ENCODE results near the gene CPM. TPM values are rescaled to one million over a fixed set of nuclear protein-coding genes. Genes with fewer than 3 reads are reported as not detected.
A peak's percentile ranks its signal among the peaks of the same experiment; 100 is the strongest.

Gene CPM
- total RNA-seq: under 1 TPM; 0.34 to 0.58 TPM

DNA sequence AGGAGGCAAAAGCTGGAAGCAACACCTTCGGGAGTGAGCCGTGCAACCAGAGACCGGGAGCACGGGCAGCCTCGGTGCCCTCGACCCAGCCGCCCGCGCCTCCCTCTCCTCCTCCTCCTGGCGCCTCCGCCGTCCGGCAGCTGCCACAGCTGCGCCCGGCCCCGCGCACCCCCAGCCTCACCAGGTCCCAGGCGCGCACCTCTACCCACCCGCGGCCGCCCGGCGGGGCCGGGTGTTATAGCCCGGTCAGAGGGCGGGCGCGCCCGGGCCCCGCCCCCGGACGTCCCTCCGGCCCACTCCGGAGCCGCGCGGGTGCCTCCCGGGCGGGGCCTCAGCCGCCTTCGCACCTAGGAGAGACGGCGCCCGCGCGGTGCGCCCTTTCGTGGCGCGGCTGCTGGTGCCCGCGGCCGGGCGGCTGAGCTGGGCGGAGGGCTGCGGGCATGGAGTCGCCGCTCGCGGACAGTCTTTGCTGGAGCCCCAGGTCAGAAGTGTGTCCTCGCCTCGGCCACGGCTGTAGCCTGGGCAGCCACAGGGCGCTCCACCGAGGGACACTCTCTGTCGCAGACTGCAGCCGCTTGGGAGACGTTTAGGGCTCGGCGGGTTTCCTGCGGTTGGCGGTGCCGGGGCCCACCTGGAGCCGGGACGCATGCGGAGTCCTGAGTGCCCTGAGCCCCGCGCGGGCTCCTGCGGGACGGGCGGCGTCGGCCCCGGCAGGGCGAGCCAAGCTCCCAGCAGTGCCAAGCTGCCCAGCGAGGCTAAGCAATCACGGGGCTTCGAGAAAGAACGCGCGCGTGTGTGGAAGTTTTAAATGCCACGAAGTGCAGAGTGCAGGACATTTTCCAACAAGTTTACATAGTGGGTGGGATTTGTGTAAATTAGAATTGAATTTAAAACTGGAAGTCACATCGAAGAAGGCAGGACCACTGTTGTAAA lies at the start of gene CPM:
CPM (minus strand) TSS at position 211 of the 933 bp plus-strand sequence. CDS start 334 bp downstream, outside the sequence.
- ChIA-PET CTCF (interaction anchor here (0.8 to 1.0 kb wide), 2 partner anchors 8 to 137 kb away, joined by 3 read pairs; no protein-coding TSS in a partner anchor), POLR2A (interaction anchor here (0.6 kb wide), 1 partner anchor 309 kb away, joined by 3 read pairs; no protein-coding TSS in a partner anchor)
- Mint-ChIP-seq H3K4me1 (ENCODE audit: low read depth) (peaks cover 13% of the 10 kb centered on the region), H3K27me3 (ENCODE audit: low read depth) (peaks cover 33% of the 10 kb centered on the region), H3K9me3 (ENCODE audit: insufficient read depth) (no peaks in the 10 kb centered on the region), H3K27ac (no peak within 1 kb of the TSS), H3K4me3 (peak within 1 kb of the TSS; percentile 72), H3K36me3 (ENCODE audit: low read depth) (no peaks in the 10 kb centered on the region)
- ATAC-seq: peak; percentile 99
- DNase-seq: peak; percentile 73

DNA sequence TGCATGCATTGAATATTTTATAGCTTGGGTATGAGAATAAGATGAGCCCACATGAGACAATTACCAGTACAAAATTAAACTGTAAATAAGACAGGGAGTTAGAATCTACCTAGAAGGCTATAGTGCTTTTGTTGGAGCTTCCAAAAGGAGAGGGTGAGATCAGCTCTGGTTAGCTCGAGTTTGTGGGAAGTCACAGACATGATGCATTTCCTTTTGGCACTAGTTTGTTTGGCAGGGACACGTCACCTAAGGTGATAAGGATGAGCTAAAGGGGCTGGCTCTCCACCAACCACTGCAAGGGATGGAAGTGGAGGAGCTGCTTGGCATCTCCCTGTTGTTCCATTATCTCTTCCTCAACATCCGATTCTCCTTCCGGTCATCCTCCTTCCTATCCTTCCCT lies 48.5 kb upstream of the CPM start:
- ATAC-seq: no peak
- Mint-ChIP-seq H3K4me1 (ENCODE audit: low read depth) (peaks cover 9% of the 10 kb centered on the region), H3K27ac (no peak overlapping the region), H3K36me3 (ENCODE audit: low read depth) (peaks cover 3% of the 10 kb centered on the region), H3K9me3 (ENCODE audit: insufficient read depth) (peaks cover 6% of the 10 kb centered on the region), H3K27me3 (ENCODE audit: low read depth) (no peaks in the 10 kb centered on the region), H3K4me3 (no peak overlapping the region)
- ChIA-PET CTCF (interaction anchor here (1.3 to 2.1 kb wide), 2 partner anchors 8 to 15 kb away, joined by 4 to 5 read pairs; no protein-coding TSS in a partner anchor), POLR2A (no interaction called here)
- DNase-seq: no peak

DNA sequence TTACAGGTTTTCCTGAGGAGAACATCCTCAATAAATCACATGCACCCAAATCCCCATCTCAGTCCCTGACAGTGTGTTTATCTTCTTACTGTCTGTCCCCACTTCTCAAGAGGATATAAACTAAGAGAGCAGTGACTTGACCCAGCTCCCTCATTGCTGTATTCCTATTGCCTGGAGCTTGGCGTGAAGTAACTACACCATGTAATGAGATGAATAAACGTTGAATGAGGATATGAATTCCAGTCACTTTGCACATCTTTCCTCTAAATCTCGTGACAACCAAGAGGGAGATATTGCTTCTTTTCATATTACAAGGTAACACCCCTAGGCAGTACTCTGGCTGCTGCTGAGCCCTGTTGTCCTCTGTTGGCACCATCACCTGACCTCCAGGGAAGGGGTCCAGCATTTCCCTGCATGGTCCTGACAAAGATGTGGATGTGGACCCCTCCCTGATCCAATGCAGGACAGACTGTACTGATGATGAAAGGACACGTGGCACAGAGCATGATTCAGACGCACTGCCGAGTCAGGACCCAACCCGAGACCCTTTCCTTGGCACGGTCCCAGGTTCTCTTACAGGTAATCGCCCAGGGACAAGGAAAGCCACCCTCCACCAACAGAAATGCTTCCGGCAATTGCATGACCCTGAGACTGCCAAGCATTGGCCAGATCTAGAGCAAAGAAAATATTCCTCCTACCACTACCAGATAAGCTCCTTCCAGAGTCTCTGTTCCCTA lies 47.7 kb upstream of the CPM start:
- no peaks in the 10 kb centered on the region for H3K27me3 Mint-ChIP-seq (ENCODE audit: low read depth)
- DNase-seq (no peak), ATAC-seq (no peak)
- H3K36me3 Mint-ChIP-seq (ENCODE audit: low read depth): peaks cover 3% of the 10 kb centered on the region
- CTCF ChIA-PET: interaction anchor here (1.3 to 2.1 kb wide), 2 partner anchors 9 to 14 kb away, joined by 4 to 5 read pairs; no protein-coding TSS in a partner anchor
- no peak overlapping the region for H3K27ac Mint-ChIP-seq
- H3K4me1 Mint-ChIP-seq (ENCODE audit: low read depth): peaks cover 9% of the 10 kb centered on the region
- H3K9me3 Mint-ChIP-seq (ENCODE audit: insufficient read depth): peaks cover 6% of the 10 kb centered on the region
- no peak overlapping the region for H3K4me3 Mint-ChIP-seq
- POLR2A ChIA-PET: no interaction called here

DNA sequence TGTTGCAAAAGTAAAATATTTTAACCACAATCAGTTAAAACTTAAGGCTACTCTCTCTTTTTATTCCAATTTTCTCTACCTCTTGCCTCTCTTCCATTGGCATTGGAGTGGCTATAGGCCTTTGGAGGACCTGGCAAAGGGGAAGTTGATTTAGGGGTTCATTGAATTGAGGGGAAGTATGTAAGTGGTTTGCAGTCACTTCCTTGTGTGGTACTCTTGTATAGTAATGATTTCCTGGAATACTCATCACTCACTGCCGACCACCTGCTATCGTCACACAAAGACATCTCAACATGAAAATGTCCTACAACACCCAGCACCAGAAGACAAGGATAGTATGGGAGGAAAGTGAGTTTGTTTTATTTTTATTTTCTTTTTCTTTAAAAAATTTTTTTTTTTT lies 45.7 kb upstream of the CPM start:
- Mint-ChIP-seq H3K9me3 (ENCODE audit: insufficient read depth) (peaks cover 6% of the 10 kb centered on the region), H3K36me3 (ENCODE audit: low read depth) (peaks cover 3% of the 10 kb centered on the region), H3K4me1 (ENCODE audit: low read depth) (peaks cover 9% of the 10 kb centered on the region), H3K27me3 (ENCODE audit: low read depth) (no peaks in the 10 kb centered on the region), H3K27ac (peak overlapping the region; percentile 3), H3K4me3 (no peak overlapping the region)
- DNase-seq (no peak), ATAC-seq (no peak)
- POLR2A ChIA-PET: no interaction called here
- CTCF ChIA-PET: no interaction called here

DNA sequence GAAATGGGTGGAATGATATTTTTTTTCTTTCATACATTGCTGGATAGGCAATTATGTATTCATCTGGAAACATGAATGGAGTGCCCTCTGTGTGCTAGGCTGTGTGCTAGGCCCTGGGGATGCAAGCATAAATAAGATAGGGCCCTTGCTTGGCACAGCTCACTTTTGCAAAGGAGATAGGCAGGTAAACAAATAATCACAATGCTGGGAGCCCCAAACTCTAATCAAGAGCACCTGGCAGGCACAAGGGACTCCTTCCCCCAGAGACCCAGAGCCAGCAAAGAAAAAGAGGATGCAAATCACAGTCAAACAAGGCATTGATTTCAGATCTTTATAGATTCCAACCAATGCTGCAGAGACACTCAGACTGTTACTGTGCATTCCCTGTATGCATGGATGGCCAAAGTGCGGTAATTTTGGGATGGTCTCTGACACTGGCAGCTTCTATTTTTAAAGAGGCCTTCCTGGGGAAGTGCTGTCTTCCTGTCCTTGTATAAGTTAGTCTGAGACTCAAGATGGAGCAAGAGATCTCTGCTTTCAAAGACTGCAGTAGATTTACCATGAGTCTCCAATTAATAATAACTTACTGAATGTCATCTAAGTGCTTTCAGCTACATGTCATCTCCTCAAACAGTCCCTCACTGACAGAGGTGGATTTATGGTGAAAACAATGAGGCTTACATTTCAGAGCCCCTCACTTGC lies 45.1 kb upstream of the CPM start:
- DNase-seq: no peak
- ChIA-PET POLR2A (no interaction called here), CTCF (no interaction called here)
- H3K27ac Mint-ChIP-seq: no peak overlapping the region
- H3K4me3 Mint-ChIP-seq: no peak overlapping the region
- no peak for ATAC-seq
- peaks cover 9% of the 10 kb centered on the region for H3K4me1 Mint-ChIP-seq (ENCODE audit: low read depth)
- H3K27me3 Mint-ChIP-seq (ENCODE audit: low read depth): no peaks in the 10 kb centered on the region
- peaks cover under 1% of the 10 kb centered on the region for H3K9me3 Mint-ChIP-seq (ENCODE audit: insufficient read depth)
- peaks cover 3% of the 10 kb centered on the region for H3K36me3 Mint-ChIP-seq (ENCODE audit: low read depth)

GRCh38 chr12:68977335-68977734 lies 44.4 kb upstream of the CPM start:
- H3K4me1 Mint-ChIP-seq (ENCODE audit: low read depth): peaks cover 9% of the 10 kb centered on the region
- H3K4me3 Mint-ChIP-seq: no peak overlapping the region
- DNase-seq: no peak
- no peaks in the 10 kb centered on the region for H3K27me3 Mint-ChIP-seq (ENCODE audit: low read depth)
- ATAC-seq: no peak
- POLR2A ChIA-PET: no interaction called here
- H3K9me3 Mint-ChIP-seq (ENCODE audit: insufficient read depth): no peaks in the 10 kb centered on the region
- CTCF ChIA-PET: no interaction called here
- H3K27ac Mint-ChIP-seq: no peak overlapping the region
- peaks cover 3% of the 10 kb centered on the region for H3K36me3 Mint-ChIP-seq (ENCODE audit: low read depth)

DNA sequence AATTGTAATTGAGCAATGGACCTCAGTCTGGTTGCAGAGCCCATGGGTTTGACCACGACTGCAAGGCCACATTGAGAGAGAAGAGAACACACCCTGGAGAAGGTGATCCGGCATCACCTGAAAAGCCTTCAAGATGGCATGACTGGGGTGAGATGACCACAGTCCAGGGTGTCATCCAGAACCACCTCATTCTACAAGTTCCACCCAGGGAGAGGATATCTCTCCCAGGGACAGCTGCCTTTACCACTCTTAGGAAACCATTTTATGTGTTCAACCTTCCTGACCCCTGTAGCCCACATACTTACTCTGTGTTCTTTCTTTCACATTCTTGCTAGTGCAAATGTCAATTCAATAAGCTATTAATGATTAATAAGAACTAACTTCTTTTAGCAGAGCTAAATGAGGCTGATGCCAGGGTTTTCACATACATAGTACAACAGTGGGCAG lies 43.4 kb upstream of the CPM start:
- H3K9me3 Mint-ChIP-seq (ENCODE audit: insufficient read depth): no peaks in the 10 kb centered on the region
- peaks cover 9% of the 10 kb centered on the region for H3K4me1 Mint-ChIP-seq (ENCODE audit: low read depth)
- H3K27me3 Mint-ChIP-seq (ENCODE audit: low read depth): no peaks in the 10 kb centered on the region
- H3K4me3 Mint-ChIP-seq: no peak overlapping the region
- H3K27ac Mint-ChIP-seq: no peak overlapping the region
- DNase-seq: no peak
- ATAC-seq: no peak
- ChIA-PET CTCF (no interaction called here), POLR2A (interaction anchor here (0.5 kb wide), 1 partner anchor 9 kb away, joined by 4 read pairs; no protein-coding TSS in a partner anchor)
- H3K36me3 Mint-ChIP-seq (ENCODE audit: low read depth): peaks cover 3% of the 10 kb centered on the region

- ATAC-seq: no peak
- no peak for DNase-seq
- Mint-ChIP-seq H3K27me3 (ENCODE audit: low read depth) (no peaks in the 10 kb centered on the region), H3K9me3 (ENCODE audit: insufficient read depth) (no peaks in the 10 kb centered on the region), H3K4me3 (no peak overlapping the region), H3K36me3 (ENCODE audit: low read depth) (peaks cover 3% of the 10 kb centered on the region), H3K27ac (no peak overlapping the region), H3K4me1 (ENCODE audit: low read depth) (peaks cover 9% of the 10 kb centered on the region)
- ChIA-PET CTCF (no interaction called here), POLR2A (no interaction called here)
Observed at GRCh38 chr12:68975811-68976210, 42.8 kb upstream of the CPM start.

GRCh38 chr12:68972595-68972994 lies 39.6 kb upstream of the CPM start:
- DNase-seq (no peak), ATAC-seq (no peak)
- ChIA-PET POLR2A (no interaction called here), CTCF (no interaction called here)
- H3K36me3 Mint-ChIP-seq (ENCODE audit: low read depth): no peaks in the 10 kb centered on the region
- no peaks in the 10 kb centered on the region for H3K9me3 Mint-ChIP-seq (ENCODE audit: insufficient read depth)
- H3K27ac Mint-ChIP-seq: no peak overlapping the region
- no peaks in the 10 kb centered on the region for H3K4me1 Mint-ChIP-seq (ENCODE audit: low read depth)
- H3K4me3 Mint-ChIP-seq: no peak overlapping the region
- no peaks in the 10 kb centered on the region for H3K27me3 Mint-ChIP-seq (ENCODE audit: low read depth)

- ChIA-PET POLR2A (no interaction called here), CTCF (interaction anchor here (0.6 kb wide), 1 partner anchor 46 kb away, joined by 3 read pairs; no protein-coding TSS in a partner anchor)
Observed at GRCh38 chr12:68971404-68971803, 38.4 kb upstream of the CPM start.

GRCh38 chr12:68970951-68971350 lies 38.0 kb upstream of the CPM start:
- POLR2A ChIA-PET: no interaction called here
- Mint-ChIP-seq H3K27me3 (ENCODE audit: low read depth) (no peaks in the 10 kb centered on the region), H3K9me3 (ENCODE audit: insufficient read depth) (no peaks in the 10 kb centered on the region), H3K27ac (no peak overlapping the region), H3K4me1 (ENCODE audit: low read depth) (no peaks in the 10 kb centered on the region), H3K36me3 (ENCODE audit: low read depth) (peaks cover 1% of the 10 kb centered on the region), H3K4me3 (no peak overlapping the region)
- CTCF ChIA-PET: no interaction called here
- DNase-seq (no peak), ATAC-seq (no peak)

More at GRCh38 chr12:68971404-68971803, 38.4 kb upstream of the CPM start:
- H3K9me3 Mint-ChIP-seq (ENCODE audit: insufficient read depth): no peaks in the 10 kb centered on the region
- H3K4me1 Mint-ChIP-seq (ENCODE audit: low read depth): no peaks in the 10 kb centered on the region
- H3K27me3 Mint-ChIP-seq (ENCODE audit: low read depth): no peaks in the 10 kb centered on the region
- no peak overlapping the region for H3K4me3 Mint-ChIP-seq
- H3K36me3 Mint-ChIP-seq (ENCODE audit: low read depth): no peaks in the 10 kb centered on the region
- no peak overlapping the region for H3K27ac Mint-ChIP-seq
- DNase-seq (no peak), ATAC-seq (no peak)
